Right ventricle myocardium inferior (tissue), 1 donor: ENCODE data around the gene HS6ST1. TPM values are rescaled to one million over a fixed set of nuclear protein-coding genes. Genes with fewer than 3 reads are reported as not detected.
A peak's percentile ranks its signal among the peaks of the same experiment; 100 is the strongest.
"Not testable (repeated sequence)": the region's sequence is repeated elsewhere in the genome, so short reads cannot be mapped to it uniquely, and the experiment has no call there.

Experiments used
- ATAC-seq: fragments of 200-7000 bp; cut with Tn5 transposase; one replicate; pipeline ENCODE4 v1.9.1; 2020; ENCODE audit warnings: mild to moderate bottlenecking, moderate library complexity
- DNase-seq: peaks from one replicate; pipeline ENCODE4 v3.0.0; 2021; ENCODE audit errors: missing footprints
- intact Hi-C: fragments of 100-400 bp; cut with DNase I; formaldehyde crosslinking; loops from one replicate; pipeline ENCODE4 v1.11.0; 2022
- total RNA-seq: library from RNA; stranded (reverse); fragmentation: NEBNext Ultra II Directional; extraction: Animal tissue kit (Norgen Biotek cat#: 25700); gene quantifications from one replicate; pipeline ENCODE4 v1.2.1, GENCODE V29; 2021
- donor health status: DM: no; HTN: yes; CAD: no; lungs with severe emphysema.

HS6ST1 gene
- total RNA-seq, 1 donor from 2014 or later = 34.9 TPM

GRCh38 chr2:128325611-128326181 is 7.0 kb upstream of the HS6ST1 start:
- peak; percentile 57 for ATAC-seq
- intact Hi-C loops = loop anchor here (2.0 to 5.0 kb wide), 2 partner anchors 53 to 117 kb away; no protein-coding TSS in a partner anchor
- peak; percentile 76 for DNase-seq

DNA sequence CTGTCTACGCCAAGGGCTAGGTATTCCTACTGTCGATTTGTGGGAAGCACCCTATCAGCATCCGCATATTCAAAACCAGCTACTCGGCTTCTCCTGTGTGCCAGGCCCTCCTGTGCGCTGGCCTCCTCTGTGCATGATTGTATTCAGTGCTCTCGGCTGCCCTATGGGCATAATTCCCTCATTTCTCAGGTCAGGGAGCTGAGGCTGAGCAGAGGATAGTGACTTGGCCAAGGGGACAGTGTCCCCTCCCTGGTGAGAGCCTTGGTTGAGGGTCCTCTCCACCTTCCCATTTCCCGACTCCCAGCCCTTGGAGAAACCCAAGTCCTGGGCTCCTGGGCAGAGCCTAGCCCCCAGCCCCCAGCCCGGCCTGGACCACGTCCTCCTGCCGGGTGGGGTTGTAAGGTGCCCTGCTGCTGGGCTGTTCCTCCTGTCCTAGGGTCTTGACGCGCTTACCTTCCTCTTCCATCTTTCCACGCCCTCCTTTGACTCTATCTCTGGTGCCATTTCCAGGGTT is 6.3 kb upstream of the HS6ST1 start:
- intact Hi-C loops = loop anchor here (2.0 to 5.0 kb wide), 3 partner anchors 54 to 207 kb away; no protein-coding TSS in a partner anchor
- no peak for DNase-seq

DNA sequence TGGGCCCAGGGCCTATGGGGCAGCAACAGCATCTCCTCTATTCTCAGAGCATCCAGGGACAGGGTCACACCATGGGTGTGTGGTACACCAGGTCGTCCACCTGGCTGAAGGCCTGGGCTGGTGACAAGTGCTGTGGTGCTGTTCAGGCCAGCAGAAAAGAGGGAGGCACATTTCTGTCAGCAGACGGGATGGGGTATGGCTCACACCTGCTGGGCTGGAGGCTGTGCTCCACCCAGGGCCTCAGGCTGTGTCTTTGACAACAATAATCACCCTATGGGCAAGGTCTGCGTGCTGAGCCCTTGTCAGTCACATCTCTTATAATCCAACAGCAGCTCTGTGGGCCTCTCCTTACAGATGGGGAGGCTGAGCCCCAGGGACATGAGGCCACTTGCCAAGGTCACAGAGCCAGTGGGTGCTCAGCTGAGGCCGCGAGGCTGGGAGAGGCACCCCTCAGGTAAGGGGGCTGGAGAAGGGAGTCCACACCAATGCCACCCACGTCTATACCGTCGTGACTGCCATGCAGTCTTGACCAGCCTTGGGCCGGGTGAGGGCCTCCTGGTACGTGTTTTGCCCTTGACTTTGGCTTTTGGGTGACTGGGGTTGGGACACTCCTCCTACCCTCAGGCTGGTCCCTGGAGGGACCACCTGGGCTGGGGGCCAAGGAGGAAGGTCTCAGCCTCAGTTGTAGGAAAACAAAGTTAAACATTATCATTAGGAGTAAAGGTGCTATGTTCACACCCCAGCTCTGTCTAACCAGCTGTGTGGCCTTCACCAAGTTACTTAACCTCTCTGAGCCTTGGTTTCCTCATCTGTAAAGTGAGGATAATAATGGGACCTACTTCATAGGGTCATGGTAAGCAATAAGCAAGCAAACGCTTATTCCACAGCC is 5.6 kb upstream of the HS6ST1 start:
- peak; percentile 53 for DNase-seq
- intact Hi-C loops = loop anchor here (2.0 to 5.0 kb wide), 2 partner anchors 55 to 208 kb away; no protein-coding TSS in a partner anchor

More for the DNA sequence above, 6.3 kb upstream of the HS6ST1 start:
- no peak for ATAC-seq

DNA sequence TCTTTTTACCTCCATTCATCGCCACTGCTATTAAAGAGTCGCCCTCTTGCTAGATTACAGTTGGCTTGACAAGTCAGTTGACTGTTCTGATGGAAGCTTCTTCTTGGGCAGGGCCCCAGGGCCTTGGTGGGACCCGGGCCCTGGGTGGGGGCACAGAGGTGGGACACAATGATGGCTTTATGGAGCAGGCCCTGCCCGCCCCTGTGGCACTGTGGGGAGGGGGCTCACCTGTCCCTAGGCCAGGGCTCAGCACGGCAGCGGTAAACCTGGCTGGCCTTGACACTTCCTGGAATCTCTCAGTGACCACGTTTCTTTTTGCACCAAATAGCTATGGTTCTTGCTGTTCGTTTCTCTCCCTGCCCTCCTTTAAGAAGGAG is 4.9 kb upstream of the HS6ST1 start:
- ATAC-seq (no peak), DNase-seq (peak; percentile 55)
- intact Hi-C loops = loop anchor here (2.0 to 5.0 kb wide), 2 partner anchors 171 to 209 kb away; no protein-coding TSS in a partner anchor

More for the DNA sequence above, 5.6 kb upstream of the HS6ST1 start:
- ATAC-seq = no peak

GRCh38 chr2:128322715-128323554 is 4.3 kb upstream of the HS6ST1 start:
- DNase-seq = peak; percentile 67
- no peak for ATAC-seq
- intact Hi-C loops = loop anchor here (2.0 to 5.0 kb wide), 2 partner anchors 172 to 209 kb away; no protein-coding TSS in a partner anchor

DNA sequence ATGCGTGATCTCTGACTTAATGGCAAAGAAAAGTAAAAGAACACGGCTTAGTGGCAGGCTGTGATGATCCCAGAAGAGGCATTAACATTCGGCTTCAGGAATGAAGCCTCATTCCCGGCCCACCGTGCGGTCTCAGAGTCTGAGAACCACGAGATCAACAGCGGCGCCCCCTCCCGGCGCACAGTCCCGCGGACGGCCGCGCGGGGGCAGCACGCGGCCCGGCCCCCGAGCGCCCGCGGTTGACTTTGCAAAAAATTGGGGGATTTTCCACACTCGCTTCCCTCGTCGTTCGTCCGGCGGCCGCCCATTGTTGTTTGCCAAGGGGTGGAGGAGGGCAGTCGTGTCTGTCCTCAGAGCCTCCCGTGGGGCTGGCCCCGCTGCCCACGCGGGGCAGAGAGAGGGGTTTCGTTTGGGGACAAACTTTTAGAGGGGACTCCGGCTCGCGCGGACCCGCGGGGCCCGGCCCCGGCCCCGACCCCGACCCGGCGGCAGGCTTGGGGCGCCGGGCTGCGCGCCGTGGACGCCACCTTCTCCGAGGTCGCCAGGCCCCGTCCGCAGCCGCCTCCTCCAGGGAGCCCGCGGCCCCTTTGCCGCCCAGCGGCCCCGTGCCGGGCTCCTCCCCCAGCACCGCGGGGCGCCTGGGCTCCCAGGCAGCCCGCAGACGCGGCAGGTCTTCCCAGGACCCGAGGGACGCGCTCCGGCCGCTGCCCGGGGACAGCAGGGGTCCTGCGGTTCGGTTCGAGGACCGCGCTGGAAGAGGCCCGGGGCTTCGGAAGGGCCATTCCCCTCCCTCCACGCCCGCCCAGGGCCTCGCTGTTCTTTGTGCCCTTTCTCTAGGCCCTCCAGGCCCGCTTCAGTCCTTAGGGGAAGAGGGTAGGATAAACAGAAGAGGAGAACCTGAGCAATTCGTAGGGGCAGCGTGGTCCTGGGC is 3.4 kb upstream of the HS6ST1 start:
- intact Hi-C loops = loop anchor here (2.0 to 5.0 kb wide), 2 partner anchors 173 to 210 kb away; no protein-coding TSS in a partner anchor
- ATAC-seq (peak; percentile 78), DNase-seq (peak; percentile 92)

- DNase-seq (peak; percentile 51), ATAC-seq (no peak)
- intact Hi-C loops = loop anchor here (5.0 kb wide), 1 partner anchor 211 kb away; no protein-coding TSS in a partner anchor
These were observed 2.5 kb upstream of the HS6ST1 start for GRCh38 chr2:128320906-128321771.

DNA sequence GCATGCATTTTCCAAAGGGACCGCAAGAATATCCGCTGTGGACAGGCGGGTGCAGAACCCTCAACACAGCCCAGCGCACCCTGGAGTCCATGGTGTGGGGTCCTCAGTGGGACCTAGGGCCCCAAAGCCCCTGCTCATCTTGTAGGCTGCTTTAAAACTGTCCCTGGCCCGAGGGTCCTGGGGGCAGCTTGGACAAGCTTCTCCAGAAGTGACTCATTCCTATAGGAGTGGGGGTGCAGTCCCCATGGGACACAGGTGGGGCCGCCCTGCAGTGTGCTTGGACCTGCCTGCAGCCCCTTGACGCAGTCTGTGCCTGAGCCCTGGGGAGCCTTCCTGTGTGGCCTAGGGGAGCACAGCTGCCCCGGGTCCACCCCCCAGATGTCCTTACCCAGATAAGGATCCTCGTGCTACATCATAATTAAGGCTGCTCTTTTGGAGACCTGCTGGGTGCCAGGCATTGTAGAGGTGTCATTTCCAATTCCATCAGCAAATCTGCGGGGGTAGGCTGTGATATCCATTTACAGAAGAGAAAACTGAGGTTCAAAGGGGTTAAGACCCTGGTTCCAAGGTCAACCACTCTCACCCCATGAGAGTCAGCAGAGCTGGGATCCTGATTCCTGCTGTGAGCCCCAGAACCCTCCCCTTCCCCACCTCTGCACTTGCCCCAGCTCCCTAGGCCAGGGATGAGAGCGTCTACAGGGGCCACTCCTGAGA is 1.7 kb upstream of the HS6ST1 start:
- ATAC-seq (no peak), DNase-seq (peak; percentile 48)
- intact Hi-C loops = loop anchor here (5.0 kb wide), 1 partner anchor 212 kb away; no protein-coding TSS in a partner anchor

GRCh38 chr2:128319631-128320191 is 1.0 kb upstream of the HS6ST1 start:
- ATAC-seq (no peak), DNase-seq (peak; percentile 71)
- intact Hi-C loops = loop anchor here (5.0 kb wide), 1 partner anchor 213 kb away; no protein-coding TSS in a partner anchor

GRCh38 chr2:128318245-128318644 is 423 bp downstream of the HS6ST1 start:
- DNase-seq = peak; percentile 73
- ATAC-seq = not testable (repeated sequence)

GRCh38 chr2:128317899-128318225 is 806 bp downstream of the HS6ST1 start:
- ATAC-seq, DNase-seq, intact Hi-C loops: not testable (repeated sequence)

More at GRCh38 chr2:128318245-128318644, 423 bp downstream of the HS6ST1 start:
- intact Hi-C loops = not testable (repeated sequence)

DNA sequence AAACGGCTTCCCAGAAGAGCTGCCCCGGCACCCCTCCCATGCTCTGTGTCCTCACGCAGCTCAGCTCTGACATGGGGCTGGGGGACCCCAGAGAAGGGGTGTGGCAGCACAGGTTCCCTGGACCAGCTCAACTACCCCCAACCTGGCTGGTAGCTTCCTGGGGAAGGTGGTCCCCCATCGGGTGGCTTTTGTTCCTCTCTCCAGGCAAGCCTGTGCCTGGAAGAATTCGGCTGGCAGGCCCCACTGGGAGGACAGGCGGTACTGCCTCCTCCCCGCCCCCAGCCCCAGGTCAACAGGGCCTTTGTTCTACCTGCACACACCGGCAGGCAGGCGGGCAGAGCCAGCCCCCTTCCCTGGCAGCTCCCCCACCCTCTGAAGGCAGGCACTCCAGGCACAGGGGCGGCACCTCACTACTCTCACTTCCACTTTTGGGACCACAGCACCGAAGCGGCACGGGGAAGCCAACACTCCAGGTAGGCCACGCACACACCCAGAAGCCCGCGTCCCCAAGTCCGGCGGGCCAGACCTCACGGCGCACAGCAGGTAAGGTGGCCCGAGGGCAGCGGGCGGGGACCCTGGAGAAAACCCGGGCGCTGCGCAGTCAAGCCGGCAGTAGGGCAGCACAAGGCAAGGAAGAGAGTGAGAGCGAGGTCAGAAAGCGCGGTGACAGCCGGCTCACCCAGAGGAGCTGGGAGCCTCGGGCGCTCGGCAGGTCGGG is 1.3 kb downstream of the HS6ST1 start:
- intact Hi-C loops = no loop called here
- DNase-seq = peak; percentile 74
- ATAC-seq = no peak

DNA sequence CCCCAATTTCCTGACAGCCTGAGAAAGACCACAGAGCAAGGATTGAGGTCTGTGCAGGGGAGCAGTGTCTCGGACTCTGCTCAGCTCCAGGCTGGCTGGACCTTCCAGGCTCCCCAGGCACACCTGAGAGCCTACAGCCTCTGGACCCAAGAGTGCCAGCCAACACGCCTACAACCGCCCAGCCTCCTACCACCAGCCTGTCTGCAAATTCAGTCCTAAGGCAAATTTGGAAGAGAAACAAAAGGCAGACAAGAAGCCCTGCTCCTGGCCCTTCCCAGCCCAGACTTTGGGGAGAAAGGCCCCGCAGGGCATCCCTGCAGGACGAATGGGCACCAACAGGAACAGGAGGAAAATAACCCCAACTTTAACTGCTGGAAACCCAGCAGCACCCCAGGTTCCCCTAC is 1.9 kb downstream of the HS6ST1 start:
- DNase-seq (peak; percentile 17), ATAC-seq (no peak)
- intact Hi-C loops = no loop called here

DNA sequence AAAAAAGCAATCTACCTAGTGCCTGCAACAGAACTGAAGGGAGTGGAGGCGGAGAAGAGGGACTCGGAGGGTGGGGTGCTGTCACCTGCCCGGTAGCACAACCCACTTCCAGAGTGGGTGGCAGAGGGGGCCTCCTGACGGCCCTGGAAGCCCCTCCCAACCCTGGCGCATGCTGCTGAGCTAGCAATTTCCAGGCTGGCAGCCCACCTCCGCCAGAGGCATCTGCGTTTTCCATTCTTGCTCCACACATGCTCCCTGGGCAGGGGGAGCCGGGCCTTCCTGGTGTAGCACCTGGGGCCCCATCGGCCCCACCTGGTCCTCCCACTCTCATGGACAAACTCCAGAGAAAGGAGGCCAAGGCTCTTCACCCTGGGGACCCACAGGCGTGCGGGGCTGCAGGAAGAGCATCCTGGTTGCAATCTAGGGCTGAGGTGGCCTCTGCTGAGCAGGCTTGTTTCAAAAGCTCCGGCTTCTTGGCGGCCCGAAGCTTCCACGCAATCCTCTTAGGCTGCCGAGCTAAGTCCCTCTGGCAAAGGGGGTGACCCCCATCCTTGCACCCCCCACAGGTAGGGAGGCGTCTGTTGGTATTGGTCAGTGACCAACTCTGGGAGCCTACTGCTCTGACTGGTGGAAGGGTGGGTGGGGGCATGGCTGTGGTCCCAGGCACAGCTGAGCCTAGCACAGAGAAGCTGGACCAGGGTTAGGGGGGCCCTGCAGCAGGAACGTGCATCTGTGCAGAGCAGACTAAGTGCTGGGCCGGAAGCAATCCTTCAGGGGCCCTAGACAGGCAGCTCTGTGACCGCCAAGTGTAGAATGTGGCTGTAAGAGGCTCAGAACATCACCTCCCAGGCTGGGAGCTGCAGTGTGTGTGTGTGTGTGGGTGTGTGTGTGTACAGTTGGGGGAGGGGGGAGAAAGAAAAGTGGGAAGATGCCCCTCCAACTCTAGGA is 2.6 kb downstream of the HS6ST1 start:
- ATAC-seq (no peak), DNase-seq (peak; percentile 62)
- intact Hi-C loops = no loop called here
